T-helper 9 cell (primary cell): ENCODE data around the gene CCP110.

Experiments
- DNase-seq: peaks from one replicate; pipeline ENCODE4 v3.0.0-alpha.2; 2020
- total RNA-seq, 2 donors: gene quantifications; one replicate each; lab custom pipeline; 2026; lab: John Stamatoyannopoulos, UW

CCP110 gene, protein sequence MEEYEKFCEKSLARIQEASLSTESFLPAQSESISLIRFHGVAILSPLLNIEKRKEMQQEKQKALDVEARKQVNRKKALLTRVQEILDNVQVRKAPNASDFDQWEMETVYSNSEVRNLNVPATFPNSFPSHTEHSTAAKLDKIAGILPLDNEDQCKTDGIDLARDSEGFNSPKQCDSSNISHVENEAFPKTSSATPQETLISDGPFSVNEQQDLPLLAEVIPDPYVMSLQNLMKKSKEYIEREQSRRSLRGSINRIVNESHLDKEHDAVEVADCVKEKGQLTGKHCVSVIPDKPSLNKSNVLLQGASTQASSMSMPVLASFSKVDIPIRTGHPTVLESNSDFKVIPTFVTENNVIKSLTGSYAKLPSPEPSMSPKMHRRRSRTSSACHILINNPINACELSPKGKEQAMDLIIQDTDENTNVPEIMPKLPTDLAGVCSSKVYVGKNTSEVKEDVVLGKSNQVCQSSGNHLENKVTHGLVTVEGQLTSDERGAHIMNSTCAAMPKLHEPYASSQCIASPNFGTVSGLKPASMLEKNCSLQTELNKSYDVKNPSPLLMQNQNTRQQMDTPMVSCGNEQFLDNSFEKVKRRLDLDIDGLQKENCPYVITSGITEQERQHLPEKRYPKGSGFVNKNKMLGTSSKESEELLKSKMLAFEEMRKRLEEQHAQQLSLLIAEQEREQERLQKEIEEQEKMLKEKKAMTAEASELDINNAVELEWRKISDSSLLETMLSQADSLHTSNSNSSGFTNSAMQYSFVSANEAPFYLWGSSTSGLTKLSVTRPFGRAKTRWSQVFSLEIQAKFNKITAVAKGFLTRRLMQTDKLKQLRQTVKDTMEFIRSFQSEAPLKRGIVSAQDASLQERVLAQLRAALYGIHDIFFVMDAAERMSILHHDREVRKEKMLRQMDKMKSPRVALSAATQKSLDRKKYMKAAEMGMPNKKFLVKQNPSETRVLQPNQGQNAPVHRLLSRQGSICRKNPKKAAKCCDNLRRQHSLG
- total RNA-seq = 20.3 to 44.9 reads per million in 2 donors

DNA sequence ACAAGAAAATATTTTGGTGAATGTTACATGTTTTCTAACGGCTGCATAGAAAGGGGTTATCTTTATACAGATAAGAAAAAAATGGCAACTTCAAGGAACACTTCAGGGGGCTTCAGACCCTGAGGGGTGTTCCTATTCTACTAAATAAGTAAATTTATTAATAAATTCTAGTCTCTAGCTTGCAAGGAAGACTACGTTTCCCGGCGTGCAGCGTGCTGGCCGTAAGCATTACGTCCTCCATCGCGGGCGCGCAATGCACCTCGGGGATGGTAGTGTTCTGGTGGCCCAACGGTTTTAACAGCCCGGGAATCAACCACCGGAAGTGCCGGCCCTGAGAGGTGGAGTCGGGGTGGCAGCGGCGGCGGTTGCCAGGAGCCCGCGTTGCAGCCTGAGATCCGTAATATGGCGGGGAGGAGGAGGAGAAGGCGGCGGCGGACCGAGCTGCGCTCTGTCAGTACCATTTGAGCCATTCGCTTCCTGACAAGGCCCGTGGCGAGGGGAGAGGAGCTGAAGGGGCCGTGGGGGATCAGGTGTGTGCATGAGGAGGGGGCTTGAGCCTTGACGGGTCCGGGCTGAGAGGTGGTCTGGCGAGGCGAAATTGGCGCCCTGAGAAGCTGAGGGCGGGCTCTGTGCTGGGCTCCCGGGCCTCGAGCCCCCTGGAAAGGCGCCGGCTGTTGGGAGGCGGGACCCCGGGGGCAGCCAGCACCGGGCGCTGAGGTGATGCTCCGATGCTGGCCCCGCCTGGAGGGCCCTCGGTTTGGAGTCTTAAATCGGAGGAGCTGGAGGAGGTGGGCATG, at the start of gene CCP110:
TSS of gene CCP110 (plus strand) at position 384 of the 797 bp plus-strand sequence. CDS start 3,940 bp downstream, outside the sequence.
- peak; percentile 93 for DNase-seq

DNA sequence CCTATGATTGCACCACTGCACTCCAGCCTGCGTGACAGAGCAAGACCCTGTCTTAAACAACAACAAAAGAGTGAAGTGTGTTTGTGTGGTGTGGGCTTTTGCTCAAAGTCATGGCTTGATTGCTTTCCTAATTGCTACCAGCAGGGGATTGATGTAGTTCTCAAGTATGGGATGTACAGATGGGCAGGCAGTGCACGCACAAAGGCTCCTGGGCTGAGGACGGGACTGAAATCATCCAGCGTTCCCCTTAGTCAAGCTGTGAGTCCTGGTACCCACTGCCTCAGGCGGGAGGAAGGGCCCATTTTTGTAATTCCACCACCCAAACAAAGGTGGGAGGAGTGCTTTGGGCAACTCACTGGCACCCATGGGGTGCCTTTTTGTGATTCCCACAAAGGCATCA, 49.1 kb upstream of the CCP110 start:
- DNase-seq = no peak

DNA sequence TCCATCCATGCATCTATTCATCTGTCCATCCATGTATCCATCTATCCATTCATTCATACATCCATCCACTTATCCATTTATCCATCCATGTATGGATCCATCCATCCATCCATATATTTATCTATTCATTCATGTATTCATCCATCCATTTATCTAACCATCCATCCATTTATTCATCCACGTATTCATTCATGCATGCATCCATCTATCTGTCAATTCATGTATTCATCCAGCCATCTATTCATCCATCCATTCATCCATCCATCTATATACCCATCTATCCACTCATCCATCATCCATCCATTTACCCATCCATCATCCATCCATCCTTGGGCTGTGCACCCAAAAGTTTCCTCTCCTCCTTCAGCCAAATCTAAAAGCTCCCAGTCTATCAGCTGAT, 45.2 kb upstream of the CCP110 start:
- DNase-seq = no peak

DNA sequence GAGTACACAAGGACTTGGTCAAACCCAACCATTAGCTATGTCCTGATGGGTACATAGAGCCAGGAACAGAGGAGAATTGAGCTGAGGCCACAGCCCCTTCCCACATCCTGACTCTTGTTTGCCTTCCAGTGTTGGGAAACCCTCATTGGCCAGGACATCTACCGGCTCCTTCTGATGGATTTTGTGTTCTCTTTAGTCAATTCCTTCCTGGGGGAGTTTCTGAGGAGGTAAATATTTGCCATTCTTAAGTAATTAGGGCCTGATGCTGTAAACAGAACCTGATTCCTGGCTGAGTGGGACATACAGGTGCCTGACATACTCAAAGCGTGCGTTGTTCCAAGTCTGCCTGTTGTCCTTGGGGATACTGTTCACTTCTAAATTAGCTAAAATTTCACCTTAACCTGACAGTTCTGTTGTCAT, 44.4 kb upstream of the CCP110 start:
- DNase-seq = no peak

- no peak for DNase-seq
These were observed 42.4 kb upstream of the CCP110 start for GRCh38 chr16:19481296-19481695.

- DNase-seq = no peak
These were observed 42.0 kb upstream of the CCP110 start for GRCh38 chr16:19481769-19482168.

DNA sequence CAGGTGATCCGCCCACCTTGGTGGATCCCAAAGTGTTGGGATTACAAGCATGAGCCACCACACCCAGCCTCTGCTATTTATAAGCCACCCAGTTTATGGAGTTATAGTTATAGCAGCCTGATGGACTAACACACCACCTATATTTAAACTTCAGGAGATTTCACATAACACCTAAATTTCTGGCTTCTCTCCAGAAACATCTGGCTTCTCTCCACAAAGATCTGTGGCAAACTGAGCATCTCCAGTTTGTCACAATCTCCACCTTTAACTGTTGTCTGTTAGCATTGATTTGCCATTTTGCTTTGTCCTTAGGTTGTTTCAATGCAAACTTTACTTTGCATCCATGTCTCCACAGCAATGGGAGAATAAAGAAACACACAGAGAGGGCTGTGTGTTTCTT, 41.5 kb upstream of the CCP110 start:
- no peak for DNase-seq

DNA sequence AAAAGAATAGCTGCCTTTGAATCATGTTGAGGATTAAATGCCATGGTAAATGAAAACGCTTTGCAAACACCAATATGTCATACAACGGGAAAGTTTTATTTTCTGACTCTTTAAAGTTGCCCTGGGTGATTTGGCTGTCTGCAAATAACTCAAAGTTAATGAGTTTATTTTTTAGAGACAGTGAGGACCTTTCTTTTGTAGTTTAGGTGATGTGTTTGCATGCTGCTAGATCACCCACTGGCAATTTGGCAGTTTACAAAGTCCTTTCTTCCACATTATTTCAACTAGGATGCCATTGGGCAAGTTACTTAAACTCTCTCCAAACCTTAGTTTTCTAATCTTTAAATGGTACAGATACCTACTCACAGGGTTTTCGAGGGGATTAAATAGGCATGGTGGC, 39.6 kb upstream of the CCP110 start:
- no peak for DNase-seq

GRCh38 chr16:19485611-19486010, 38.1 kb upstream of the CCP110 start:
- DNase-seq = no peak

DNA sequence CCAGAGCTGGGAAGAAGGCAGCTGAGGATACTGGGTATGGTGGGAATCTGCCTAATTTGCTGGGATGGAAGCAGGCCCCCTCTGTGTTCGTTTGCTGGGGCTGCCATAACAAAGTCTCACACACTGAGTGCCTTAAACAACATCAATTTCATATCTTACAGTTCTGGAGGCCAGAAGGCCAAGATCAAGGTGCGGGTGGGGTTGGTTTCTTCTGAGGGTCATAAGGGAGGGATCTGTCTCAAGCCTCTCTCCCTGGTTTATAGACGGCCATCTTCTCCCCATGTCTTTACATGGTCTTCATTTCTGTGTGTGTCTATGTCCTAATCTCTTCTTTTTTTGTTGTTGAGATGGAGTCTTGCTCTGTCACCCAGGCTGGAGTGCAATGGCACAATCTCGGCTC, 37.7 kb upstream of the CCP110 start:
- no peak for DNase-seq

GRCh38 chr16:19486750-19487325, 36.9 kb upstream of the CCP110 start:
- no peak for DNase-seq

DNA sequence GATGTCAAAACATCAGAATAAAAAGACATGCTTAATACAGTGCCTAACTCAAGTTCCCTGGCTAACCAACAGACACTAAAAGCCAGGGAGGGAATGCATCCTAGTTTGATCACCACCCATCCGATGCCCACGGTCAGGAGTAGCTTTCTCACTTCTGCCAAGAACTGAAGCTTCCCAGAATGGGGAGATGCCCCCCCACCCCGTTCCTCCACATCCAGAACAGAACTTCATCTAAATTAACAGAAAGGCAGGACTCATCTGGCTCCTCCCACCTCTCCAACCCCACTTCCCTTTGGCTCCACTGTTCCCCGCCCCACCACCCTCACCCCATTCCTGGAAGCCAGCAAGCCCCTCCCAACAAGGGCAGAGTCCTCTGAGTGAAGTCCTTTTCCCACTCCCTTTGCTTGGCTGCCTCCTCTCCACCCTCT, 35.5 kb upstream of the CCP110 start:
- no peak for DNase-seq

GRCh38 chr16:19490619-19491018, 33.1 kb upstream of the CCP110 start:
- no peak for DNase-seq

DNA sequence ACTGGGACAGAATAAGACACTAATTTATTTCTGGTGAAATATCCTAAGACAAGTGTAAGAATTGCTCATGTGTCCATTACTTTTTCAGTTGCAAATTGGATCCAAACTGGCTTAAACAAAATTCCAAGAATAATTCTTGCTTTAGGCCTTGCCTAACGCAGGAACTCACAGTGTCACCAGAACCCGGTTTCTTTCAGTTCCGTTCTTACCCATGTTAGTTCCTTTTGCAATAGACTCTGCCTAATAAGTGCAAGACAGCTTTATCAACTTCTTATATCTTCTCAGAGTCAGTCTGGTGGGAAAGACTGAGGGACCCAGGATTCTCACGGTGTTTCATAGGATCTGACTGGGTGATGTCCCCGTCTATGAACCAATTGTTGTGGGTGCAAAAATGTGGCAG, 26.6 kb upstream of the CCP110 start:
- DNase-seq = no peak

- DNase-seq = no peak
These were observed 24.7 kb upstream of the CCP110 start for GRCh38 chr16:19499006-19499405.

DNA sequence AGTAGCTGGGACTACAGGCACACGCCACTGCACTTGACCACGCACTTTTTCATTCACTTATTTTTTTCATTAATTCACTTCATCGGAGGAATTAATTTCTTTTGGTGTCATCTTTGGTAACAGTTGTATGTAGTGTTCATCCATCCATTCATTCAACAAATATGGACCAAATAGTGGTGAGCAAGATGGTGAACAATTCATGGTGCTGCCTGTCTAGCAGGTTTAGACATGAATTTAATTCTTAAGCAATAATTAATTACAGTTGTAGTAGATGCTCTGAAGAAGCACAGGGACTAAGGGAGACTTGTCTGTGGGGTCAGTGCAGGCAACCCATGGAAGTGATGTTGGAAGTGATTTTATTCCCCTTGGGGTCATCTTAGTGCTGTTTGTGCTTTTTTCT, 24.3 kb upstream of the CCP110 start:
- no peak for DNase-seq

- DNase-seq = peak; percentile 61
These were observed 21.2 kb upstream of the CCP110 start for GRCh38 chr16:19502395-19503131.

GRCh38 chr16:19503461-19504075, 20.2 kb upstream of the CCP110 start:
- no peak for DNase-seq

GRCh38 chr16:19505600-19506303, 18.0 kb upstream of the CCP110 start:
- no peak for DNase-seq

- DNase-seq = no peak
These were observed 16.8 kb upstream of the CCP110 start for GRCh38 chr16:19506965-19507364.
